Activated CD8-positive, alpha-beta memory T cell treated with anti-CD3 and anti-CD28 coated beads for 48 hours (primary cell): Measurements from ENCODE around the gene RHEX.
"Not testable (repeated sequence)": the region's sequence is repeated elsewhere in the genome, so short reads cannot be mapped to it uniquely, and the experiment has no call there.

Experiments
- DNase-seq, 3 experiments: peaks; one replicate each; pipeline ENCODE4 v3.0.0-alpha.2; 2020; ENCODE audit warnings: low read depth in 2 of 3, low spot score in 2 of 3

The RHEX gene

GRCh38 chr1:206030191-206030590 lies 22.8 kb upstream of the RHEX start:
- no peak for DNase-seq

GRCh38 chr1:206030714-206031113 lies 22.3 kb upstream of the RHEX start:
- peak in 1 of 3 experiments; percentile 23 for DNase-seq

GRCh38 chr1:206032380-206033140 lies 20.4 kb upstream of the RHEX start:
- DNase-seq: no peak

GRCh38 chr1:206035027-206035426 lies 17.9 kb upstream of the RHEX start:
- DNase-seq: no peak

GRCh38 chr1:206036663-206037455 lies 16.1 kb upstream of the RHEX start:
- no peak for DNase-seq

GRCh38 chr1:206037581-206037980 lies 15.4 kb upstream of the RHEX start:
- no peak for DNase-seq

GRCh38 chr1:206039046-206039973 lies 13.7 kb upstream of the RHEX start:
- DNase-seq: no peak

GRCh38 chr1:206040328-206040727 lies 12.6 kb upstream of the RHEX start:
- no peak for DNase-seq

GRCh38 chr1:206041640-206042039 lies 11.3 kb upstream of the RHEX start:
- no peak for DNase-seq

GRCh38 chr1:206047271-206047670 lies 5.7 kb upstream of the RHEX start:
- no peak for DNase-seq

- DNase-seq: no peak
These were observed 4.4 kb upstream of the RHEX start for GRCh38 chr1:206048582-206048981.

- DNase-seq: no peak
These were observed 3.7 kb upstream of the RHEX start for GRCh38 chr1:206049293-206049692.

- no peak for DNase-seq
These were observed 2.9 kb upstream of the RHEX start for GRCh38 chr1:206049919-206050600.

GRCh38 chr1:206050655-206051235 lies 2.2 kb upstream of the RHEX start:
- DNase-seq: peak in 2 of 3 experiments; percentile 10 to 31

GRCh38 chr1:206052231-206052865 lies 625 bp upstream of the RHEX start:
- DNase-seq: not testable (repeated sequence)

- not testable (repeated sequence) for DNase-seq
These were observed 643 bp downstream of the RHEX start for GRCh38 chr1:206053616-206054015.

- not testable (repeated sequence) for DNase-seq
These were observed 2.2 kb downstream of the RHEX start for GRCh38 chr1:206055069-206055625.

- DNase-seq: not testable (repeated sequence)
These were observed 2.8 kb downstream of the RHEX start for GRCh38 chr1:206055639-206056323.
